GM12892 (cell line): ENCODE measurements around the gene SCAMP2.

Experiments
- DNase-seq: peaks from one replicate; pipeline ENCODE4 v3.0.0; 2011; ENCODE audit not compliant: insufficient read length
- FAIRE-seq: peaks from 2 replicates; lab custom pipeline; 2011; peaks lifted over from hg19 to GRCh38; lab: Jason Lieb, UNC
- POLR2A ChIP-seq: IDR thresholded peaks from 2 replicates; pipeline ENCODE4 v1.6.1; 2011; ENCODE audit warnings: low read depth, low read length, control low read depth
- POLR2AphosphoS5 ChIP-seq: IDR thresholded peaks from 2 replicates; pipeline ENCODE4 v1.6.1; 2011; ENCODE audit warnings: low read depth, low read length, control low read depth
- TAF1 ChIP-seq: IDR thresholded peaks from 2 replicates; pipeline ENCODE4 v1.6.1; 2011; ENCODE audit warnings: low read depth, mild to moderate bottlenecking, control low read depth, low read length, borderline replicate concordance

SCAMP2 gene

DNA sequence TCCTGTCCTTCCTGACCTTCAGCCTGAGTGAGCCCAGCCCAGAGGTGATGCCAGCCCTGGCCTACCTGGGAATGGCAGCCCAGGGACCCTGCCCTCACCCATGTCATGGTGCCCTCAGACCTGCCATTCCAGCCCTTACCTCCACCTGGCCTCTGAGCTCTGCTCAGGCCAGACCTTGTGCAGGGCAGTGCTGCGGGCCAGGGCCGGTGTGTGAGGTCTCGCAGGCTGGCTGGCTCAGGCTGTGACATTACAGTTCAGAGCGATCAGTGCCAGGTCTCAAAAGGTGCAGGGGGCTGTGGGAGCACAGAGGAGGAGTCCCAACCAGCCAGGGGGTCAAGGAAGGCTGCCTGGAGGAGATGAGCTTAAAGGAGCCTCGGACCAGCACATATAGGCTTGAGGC is 53.1 kb downstream of the SCAMP2 start:
- TF ChIP-seq TAF1 = no peak
- no peak for TF ChIP-seq POLR2AphosphoS5
- no peak for DNase-seq
- no peak for FAIRE-seq

DNA sequence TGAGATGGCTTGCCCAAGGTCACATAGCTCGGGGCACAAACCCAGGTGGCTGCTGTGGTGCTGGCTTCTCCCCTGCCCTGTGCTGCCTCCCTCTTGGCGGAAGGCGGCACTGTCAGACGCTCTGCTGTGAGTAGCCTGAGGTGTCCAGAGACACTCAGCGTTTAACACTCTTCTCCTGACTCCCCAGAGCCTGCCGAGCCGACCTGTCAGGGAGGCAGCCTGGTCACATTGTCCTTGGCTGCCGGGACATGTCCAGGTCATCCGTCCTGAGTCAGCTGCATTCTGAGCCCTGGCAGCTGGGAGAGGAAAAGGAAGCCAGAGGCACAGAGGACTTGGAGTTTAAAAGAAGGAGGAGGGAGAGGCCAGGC is 55.8 kb downstream of the SCAMP2 start:
- TF ChIP-seq TAF1 = no peak
- no peak for TF ChIP-seq POLR2AphosphoS5
- no peak for TF ChIP-seq POLR2A
- DNase-seq (no peak), FAIRE-seq (peak; percentile 27)

DNA sequence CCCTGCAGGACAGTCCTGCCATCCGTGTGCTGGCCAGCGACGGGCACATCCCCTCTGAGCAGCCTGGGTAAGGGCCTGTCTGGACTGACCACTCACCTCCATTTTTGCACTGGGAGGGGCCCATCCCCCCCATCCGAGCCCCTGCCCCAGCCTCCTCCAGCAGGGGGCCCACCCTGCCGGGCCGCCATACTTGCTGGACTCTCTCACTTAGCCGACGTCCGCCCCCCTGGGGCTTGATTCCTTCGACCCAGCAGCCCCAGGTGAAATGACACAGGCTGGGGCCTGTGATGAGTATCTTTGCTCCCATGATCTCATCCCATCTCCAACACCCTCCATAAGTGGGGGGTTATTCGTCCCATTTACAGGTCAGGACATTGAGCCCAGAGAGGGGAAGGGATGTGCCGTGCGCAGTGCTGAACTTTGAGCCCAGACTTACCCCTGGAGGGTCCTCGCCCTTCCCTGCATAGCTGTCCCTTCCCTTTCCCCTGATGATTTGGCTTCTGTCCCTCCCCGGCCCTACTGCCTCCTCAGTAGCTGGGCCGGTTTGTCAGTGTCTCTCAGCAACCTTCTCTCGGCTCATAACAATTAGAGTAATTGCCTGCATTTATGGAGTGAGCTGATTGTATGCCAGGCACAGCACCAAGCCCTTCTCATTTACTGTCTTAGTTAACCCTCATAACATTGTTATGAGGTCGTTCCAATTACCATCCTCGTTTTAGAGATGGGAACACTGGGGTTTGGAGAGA is 56.4 kb downstream of the SCAMP2 start:
- no peak for FAIRE-seq
- TF ChIP-seq POLR2AphosphoS5 (no peak), TAF1 (no peak), POLR2A (no peak)
- no peak for DNase-seq

DNA sequence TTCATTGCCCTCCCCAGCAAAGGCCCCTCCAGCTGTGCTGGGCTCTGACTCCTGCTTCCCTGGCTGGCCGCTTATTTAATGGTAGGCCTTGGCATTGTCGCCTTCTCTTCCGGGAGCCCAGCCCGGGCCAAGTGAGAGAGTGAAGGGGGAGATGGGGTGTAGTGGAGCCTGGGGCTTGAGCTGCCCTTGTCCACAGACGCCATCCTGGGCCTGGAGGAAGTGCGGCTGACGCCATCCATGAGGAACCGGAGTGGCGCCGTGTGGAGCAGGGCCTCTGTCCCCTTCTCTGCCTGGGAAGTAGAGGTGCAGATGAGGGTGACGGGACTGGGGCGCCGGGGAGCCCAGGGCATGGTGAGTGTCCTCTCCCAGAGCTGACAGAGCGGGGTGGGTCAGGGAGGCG is 57.2 kb downstream of the SCAMP2 start:
- DNase-seq (no peak), FAIRE-seq (no peak)
- no peak for TF ChIP-seq POLR2A
- no peak for TF ChIP-seq POLR2AphosphoS5
- TF ChIP-seq TAF1 = no peak

DNA sequence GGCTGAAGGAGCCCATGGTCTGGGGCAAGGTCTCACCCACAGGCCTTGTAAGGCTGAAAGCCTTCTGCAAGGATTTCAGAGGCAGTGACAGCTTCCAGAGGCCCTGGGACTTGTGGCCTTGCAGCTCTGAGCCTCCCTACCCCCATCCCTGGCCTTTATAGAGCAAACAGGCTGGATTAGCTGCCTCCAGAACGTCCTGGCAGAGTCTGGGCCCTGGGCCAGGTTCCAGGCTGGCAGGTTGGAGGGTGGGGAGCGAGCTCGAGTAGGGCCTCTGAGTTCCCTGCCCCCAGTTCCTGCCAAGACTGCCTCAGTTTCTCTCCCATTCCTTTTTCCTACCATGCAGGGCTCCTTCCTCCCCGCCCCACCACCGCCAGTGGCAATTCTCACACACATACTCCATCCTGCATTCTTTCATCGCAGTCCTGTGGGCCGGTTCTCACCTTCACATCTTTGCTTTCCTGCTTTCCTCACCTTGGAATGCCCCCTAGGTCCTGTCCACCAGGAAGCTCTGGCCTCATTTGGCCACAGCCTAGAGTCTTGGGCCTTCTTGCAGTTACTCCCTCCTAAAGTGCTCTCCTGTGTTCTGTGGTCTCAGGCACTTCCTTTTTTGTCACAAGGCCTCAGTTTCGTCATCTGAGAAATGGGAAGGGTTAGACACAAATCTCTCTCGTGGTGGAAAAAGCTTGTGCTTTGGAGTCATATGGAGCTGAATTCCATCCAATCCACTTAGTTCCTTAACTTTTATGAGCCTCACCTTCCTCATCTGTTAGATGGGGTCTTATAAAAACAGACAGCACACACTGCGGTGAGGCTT is 57.8 kb downstream of the SCAMP2 start:
- no peak for FAIRE-seq
- TF ChIP-seq TAF1 (no peak), POLR2AphosphoS5 (no peak), POLR2A (no peak)
- no peak for DNase-seq

- FAIRE-seq (no peak), DNase-seq (no peak)
- no peak for TF ChIP-seq POLR2AphosphoS5
- no peak for TF ChIP-seq TAF1
- no peak for TF ChIP-seq POLR2A
Measured at GRCh38 chr15:74812533-74812932, 60.6 kb downstream of the SCAMP2 start, which contains the start of gene LMAN1L. TSS of gene LMAN1L (plus strand) at chr15:74812835. CDS start at chr15:74812855, 20 bp downstream.

DNA sequence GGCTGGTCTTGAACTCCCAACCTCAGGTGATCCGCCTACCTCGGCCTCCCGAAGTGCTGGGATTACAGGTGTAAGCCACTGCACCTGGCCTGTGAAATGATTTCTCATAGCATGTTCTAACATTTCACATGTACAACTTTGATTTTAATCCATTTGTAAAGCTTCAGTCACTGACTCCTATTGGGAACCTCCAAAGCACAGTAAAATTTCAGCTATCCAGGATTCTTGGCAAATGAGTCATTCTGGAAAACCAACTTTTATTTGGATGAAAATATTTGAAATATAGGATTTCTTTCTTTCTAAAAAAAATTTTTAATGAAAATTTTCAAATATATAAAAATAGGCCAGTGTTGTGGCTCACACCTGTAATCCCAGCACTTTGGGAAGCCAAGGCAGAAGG is 63.2 kb downstream of the SCAMP2 start:
- no peak for TF ChIP-seq POLR2AphosphoS5
- TF ChIP-seq TAF1 = no peak
- TF ChIP-seq POLR2A = no peak
- FAIRE-seq (no peak), DNase-seq (no peak)

GRCh38 chr15:74809242-74809641 is 63.9 kb downstream of the SCAMP2 start:
- DNase-seq (no peak), FAIRE-seq (no peak)
- TF ChIP-seq TAF1 (no peak), POLR2AphosphoS5 (no peak), POLR2A (no peak)

GRCh38 chr15:74808840-74809229 is 64.3 kb downstream of the SCAMP2 start:
- DNase-seq (no peak), FAIRE-seq (no peak)
- TF ChIP-seq POLR2AphosphoS5 = no peak
- no peak for TF ChIP-seq POLR2A
- no peak for TF ChIP-seq TAF1

DNA sequence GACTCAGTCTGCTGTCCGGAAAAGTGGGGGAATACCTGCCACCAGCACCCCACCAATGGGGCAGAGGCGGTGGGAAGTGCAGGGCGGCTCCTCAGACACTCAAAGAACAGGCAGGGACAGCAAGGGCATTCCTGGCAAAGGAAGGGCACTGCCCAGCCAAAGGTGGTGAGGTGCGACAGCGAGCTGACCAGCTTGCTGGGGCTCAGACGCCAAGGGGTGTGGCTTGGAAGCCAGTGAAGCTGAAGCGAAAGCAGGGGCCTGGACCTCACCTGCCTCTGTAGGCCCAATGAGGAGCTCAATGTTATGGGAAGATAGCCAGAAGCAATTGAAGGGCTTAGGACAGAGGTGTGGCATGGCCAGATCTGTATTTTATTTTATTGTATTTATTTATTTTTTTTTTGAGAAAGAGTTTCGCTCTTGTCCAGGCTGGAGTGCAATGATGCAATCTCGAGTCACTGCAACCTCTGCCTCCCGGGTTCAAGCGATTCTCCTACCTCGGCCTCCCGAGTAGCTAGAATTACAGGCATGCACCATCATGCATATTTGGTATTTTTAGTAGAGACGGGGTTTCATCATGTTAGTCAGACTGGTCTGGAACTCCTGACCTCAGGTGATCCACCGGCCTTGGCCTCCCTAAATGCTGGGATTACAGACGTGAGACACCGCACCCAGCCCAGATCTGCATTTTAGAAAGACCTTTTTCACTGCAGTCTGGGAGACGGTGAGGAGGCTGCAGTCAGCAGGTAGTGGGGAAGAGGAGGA is 64.9 kb downstream of the SCAMP2 start:
- FAIRE-seq (no peak), DNase-seq (no peak)
- TF ChIP-seq POLR2A = no peak
- TF ChIP-seq POLR2AphosphoS5 = no peak
- TF ChIP-seq TAF1 = no peak

- TF ChIP-seq POLR2AphosphoS5 (no peak), POLR2A (no peak), TAF1 (no peak)
- FAIRE-seq (no peak), DNase-seq (no peak)
Measured at GRCh38 chr15:74807282-74807681, 65.9 kb downstream of the SCAMP2 start.
